Mucosa of descending colon (tissue), 3 donors: Measurements from ENCODE around the gene ADCY7. TPM values are rescaled to one million over a fixed set of nuclear protein-coding genes. Genes with fewer than 3 reads are reported as not detected.

Experiments
- ATAC-seq: fragments of 200-7000 bp; cut with Tn5 transposase; one replicate; pipeline ENCODE4 v1.9.1; 2020; ENCODE audit warnings: mild to moderate bottlenecking, moderate library complexity
- DNase-seq, 3 donors: peaks; one replicate each; pipeline ENCODE4 v3.0.0-alpha.2; 2020
- H3K36me3 ChIP-seq: fragments of 200-600 bp; one replicate; pipeline ENCODE4 v1.8.0; 2021; ENCODE audit warnings: low read depth, mild to moderate bottlenecking
- H3K4me1 ChIP-seq: fragments of 200-600 bp; one replicate; pipeline ENCODE4 v1.8.0; 2021; ENCODE audit warnings: low read depth, mild to moderate bottlenecking
- H3K4me3 ChIP-seq: fragments of 200-600 bp; one replicate; pipeline ENCODE4 v1.8.0; 2021; ENCODE audit warnings: mild to moderate bottlenecking
- H3K9me3 ChIP-seq: fragments of 200-600 bp; one replicate; pipeline ENCODE4 v1.8.0; 2021; ENCODE audit warnings: mild to moderate bottlenecking
- CTCF ChIP-seq: fragments of 200-600 bp; IDR thresholded peaks from one replicate; pipeline ENCODE4 v1.8.0; 2022; ENCODE audit warnings: antibody characterized with exemption, mild to moderate bottlenecking
- intact Hi-C, 2 donors: fragments of 100-400 bp; cut with DNase I in 1 of 2; cut with micrococcal nuclease in 1 of 2; formaldehyde crosslinking; loops; one replicate each; pipeline versions ENCODE4 v1.11.0 to v1.11.1; 2022; cut with DNase I, micrococcal nuclease
- total RNA-seq, 3 donors: library from RNA; stranded (reverse); fragmentation: NEBNext Ultra II Directional in 2 of 3; extraction: Animal tissue kit (Norgen Biotek cat#: 25700) in 2 of 3; gene quantifications; one replicate each; pipeline versions ENCODE4 v1.2.1 to v1.2.4, GENCODE V29; 2021 to 2023
- donor health status: DM: no; HTN: no; CAD: no; lungs with moderate emphysema.
- donor health status: DM: no; HTN: no; CAD: no.
- donor health status: DM: no; HTN: yes; CAD: no.

The ADCY7 gene
- total RNA-seq, 3 donors from 2014 or later, result 12.4 to 25.0 (median 22.7) TPM

- H3K9me3 ChIP-seq, result no peaks in the 10 kb centered on the region
- no peak for TF ChIP-seq CTCF
- peaks cover 5% of the 10 kb centered on the region for H3K4me1 ChIP-seq
- ATAC-seq, result peak; percentile 49
- intact Hi-C loops, result no loop called here
- H3K36me3 ChIP-seq, result no peaks in the 10 kb centered on the region
- peak in 2 of 3 donors; percentile 39 to 65 for DNase-seq
- no peak overlapping the region for H3K4me3 ChIP-seq
Measured at GRCh38 chr16:50273888-50274325, 7.6 kb downstream of the ADCY7 start.

DNA sequence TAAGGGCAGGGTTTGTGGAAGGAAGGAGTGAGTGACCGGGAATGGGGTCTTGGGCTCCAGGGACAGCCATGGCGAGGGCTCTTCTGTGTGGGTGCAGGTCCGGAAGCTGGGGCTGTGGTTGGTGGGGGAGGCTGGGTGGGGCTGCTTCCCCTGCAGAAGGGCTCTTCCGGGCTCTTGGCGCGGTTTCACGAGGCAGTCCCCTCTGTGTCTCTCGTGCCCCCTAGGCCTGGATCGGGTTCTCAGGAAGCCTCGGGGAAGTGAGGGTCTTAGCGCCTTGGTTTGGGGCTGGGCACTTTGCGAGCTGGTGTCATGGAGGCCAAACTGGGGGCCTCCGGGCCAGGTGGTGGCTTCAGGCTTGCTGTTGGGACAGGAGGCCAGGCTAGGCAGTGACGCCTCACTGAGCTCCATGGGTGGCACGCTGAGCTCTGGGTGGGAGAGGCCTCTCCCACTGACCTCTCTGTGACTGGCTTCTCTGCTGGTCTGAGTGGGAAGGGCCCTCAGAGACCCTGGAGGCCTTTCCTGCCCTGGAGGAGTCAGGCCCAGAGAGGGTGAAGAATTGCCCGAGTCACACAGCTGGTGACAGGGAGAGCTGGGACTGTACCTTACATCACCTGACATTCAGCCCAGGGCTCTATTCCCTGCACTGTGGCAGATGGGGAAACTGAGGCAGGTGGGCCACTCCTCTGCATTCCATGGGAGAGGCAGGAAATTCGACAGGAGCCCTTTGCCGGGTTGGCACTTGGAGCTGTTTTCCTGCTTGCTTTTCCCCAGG lies 8.2 kb downstream of the ADCY7 start:
- DNase-seq (peak in 2 of 3 donors; percentile 57 to 81), ATAC-seq (peak; percentile 65)
- intact Hi-C loops, result no loop called here
- H3K4me3 ChIP-seq, result no peak overlapping the region
- no peaks in the 10 kb centered on the region for H3K9me3 ChIP-seq
- TF ChIP-seq CTCF, result no peak
- no peaks in the 10 kb centered on the region for H3K36me3 ChIP-seq
- H3K4me1 ChIP-seq, result peaks cover 11% of the 10 kb centered on the region

DNA sequence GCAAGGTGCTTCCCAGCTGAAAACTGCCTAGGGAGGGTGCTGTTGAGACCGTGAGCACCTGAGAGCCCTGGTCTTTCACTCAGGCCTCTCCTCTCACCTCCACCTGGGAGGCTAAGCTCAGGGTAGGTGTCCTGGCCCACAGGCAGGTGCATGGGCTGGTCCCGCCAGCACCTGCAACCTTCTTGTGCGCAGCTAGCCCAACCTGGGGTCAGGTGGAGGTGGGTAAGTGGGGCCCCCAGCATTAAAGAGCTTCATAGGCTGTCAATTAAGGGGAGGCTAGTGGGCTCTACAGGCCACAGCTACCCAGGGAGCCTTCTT lies 8.7 kb downstream of the ADCY7 start:
- no peak for TF ChIP-seq CTCF
- Histone ChIP-seq H3K4me3 (no peak overlapping the region), H3K9me3 (no peaks in the 10 kb centered on the region), H3K4me1 (peaks cover 11% of the 10 kb centered on the region), H3K36me3 (no peaks in the 10 kb centered on the region)
- ATAC-seq (no peak), DNase-seq (peak in 2 of 3 donors; percentile 23 to 47)
- intact Hi-C loops, result no loop called here

GRCh38 chr16:50275428-50276325 lies 9.3 kb downstream of the ADCY7 start:
- no peak overlapping the region for H3K4me3 ChIP-seq
- no peak for TF ChIP-seq CTCF
- peaks cover 11% of the 10 kb centered on the region for H3K4me1 ChIP-seq
- H3K9me3 ChIP-seq, result no peaks in the 10 kb centered on the region
- no peak for ATAC-seq
- intact Hi-C loops, result no loop called here
- DNase-seq, result peak in 2 of 3 donors; percentile 28 to 56
- no peaks in the 10 kb centered on the region for H3K36me3 ChIP-seq

DNA sequence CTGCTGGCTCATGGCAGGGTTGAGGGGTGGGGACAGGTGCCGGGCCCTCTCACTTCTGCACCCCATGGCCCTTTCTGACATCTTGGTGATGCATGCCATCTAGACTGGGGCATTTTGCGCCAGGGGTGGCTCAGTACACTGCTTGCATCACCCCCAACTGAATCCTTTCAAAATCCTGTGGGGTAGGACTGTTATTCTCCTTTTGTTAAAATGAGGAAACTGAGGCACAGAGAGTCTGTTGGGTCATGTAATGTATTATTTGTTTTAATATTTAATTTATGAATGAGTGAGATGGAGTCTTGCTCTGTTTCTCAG lies 9.9 kb downstream of the ADCY7 start:
- ATAC-seq (no peak), DNase-seq (no peak)
- no peak overlapping the region for H3K4me3 ChIP-seq
- no peak for TF ChIP-seq CTCF
- H3K9me3 ChIP-seq, result no peaks in the 10 kb centered on the region
- H3K36me3 ChIP-seq, result no peaks in the 10 kb centered on the region
- H3K4me1 ChIP-seq, result peaks cover 14% of the 10 kb centered on the region
- intact Hi-C loops, result no loop called here
